HCT116 (cell line): ENCODE data around the gene STOX2. TPM values are rescaled to one million over a fixed set of nuclear protein-coding genes. Genes with fewer than 3 reads are reported as not detected.

Experiments used
- ATAC-seq: fragments of 200-7000 bp; cut with Tn5 transposase; 2 replicates; pipeline ENCODE4 v1.9.1; 2020; ENCODE audit warnings: mild to moderate bottlenecking, moderate library complexity
- BruUV-seq: library from RNA; stranded (reverse); fragments of 400-500 nt; replicated peaks from 2 replicates; lab custom pipeline; 2021; lab: Mats Ljungman, UMichigan
- CTCF ChIA-PET: fragments of 300-600 bp; sonication (Branson Sonifier 250); formaldehyde crosslinking; loops from one replicate; lab custom pipeline; 2021; ENCODE audit warnings: antibody characterized with exemption; lab: Charles Lee
- POLR2A ChIA-PET: fragments of 300-600, 350-600 bp; sonication (Branson Sonifier 250); formaldehyde crosslinking; loops from one replicate; lab custom pipeline; 2021; ENCODE audit warnings: antibody characterized with exemption; lab: Charles Lee
- RAD21 ChIA-PET, 2 experiments: fragments of 300-600 bp; sonication (Branson Sonifier 250); formaldehyde crosslinking; loops; one replicate each; lab custom pipeline; 2023; ENCODE audit warnings: low total read pairs in 2 of 2; ENCODE audit not compliant: uncharacterized antibody in 2 of 2, unreplicated experiment in 2 of 2, low non-redundant PET in 1 of 2; lab: Charles Lee
- DNase-seq: peaks from one replicate; pipeline ENCODE4 v3.0.0-alpha.2; 2010; ENCODE audit warnings: low read depth, low spot score
- H2AFZ ChIP-seq: fragments of 200-600 bp; shearing (Covaris generic), sonication (generic); 2 replicates; pipeline ENCODE4 v1.6.1; 2017; ENCODE audit warnings: low read depth, mixed run types, mixed read lengths, antibody characterized with exemption, low read length; ENCODE audit not compliant: poor library complexity, severe bottlenecking
- H3K27ac ChIP-seq: 2 replicates; pipeline ENCODE4 v1.5.1; 2012; ENCODE audit warnings: low read depth, low read length
- H3K27me3 ChIP-seq: fragments of 200-600 bp; sonication (generic); 2 replicates; pipeline ENCODE4 v1.6.1; 2016; ENCODE audit warnings: mixed run types, low read length, mixed read lengths; ENCODE audit not compliant: insufficient read depth
- H3K36me3 ChIP-seq, 2 experiments: fragments of 200-500 bp in 1 of 2; fragments of 200-600 bp in 1 of 2; sonication (Bioruptor generic) in 1 of 2; sonication (generic) in 1 of 2; 2 replicates each; pipeline versions ENCODE4 v1.5.1 to v1.6.1; 2014 to 2016; ENCODE audit warnings: low read length in 2 of 2, inconsistent platforms in 1 of 2, mixed read lengths in 1 of 2, mixed run types in 1 of 2; ENCODE audit not compliant: insufficient read depth in 2 of 2, control insufficient read depth in 1 of 2
- H3K4me1 ChIP-seq, 2 experiments: fragments of 200-600 bp in 1 of 2; sonication (generic) in 1 of 2; 2 replicates each; pipeline versions ENCODE4 v1.5.1 to v1.6.1; 2012 to 2017; ENCODE audit warnings: low read length in 2 of 2, inconsistent platforms in 1 of 2, mild to moderate bottlenecking in 1 of 2, mixed read lengths in 1 of 2, mixed run types in 1 of 2, moderate library complexity in 1 of 2; ENCODE audit not compliant: insufficient read depth in 2 of 2, control insufficient read depth in 1 of 2
- H3K4me2 ChIP-seq: fragments of 200-600 bp; sonication (generic); 2 replicates; pipeline ENCODE4 v1.6.1; 2017; ENCODE audit warnings: mixed run types, low read length, mixed read lengths
- H3K4me3 ChIP-seq, 2 experiments: fragments of 200-600 bp in 1 of 2; sonication (generic) in 1 of 2; replicated peaks in 1 of 2; 2 replicates each; pipeline ENCODE4 v1.5.1; 2011 to 2016; ENCODE audit warnings: low read length in 2 of 2, control low read depth in 1 of 2, low read depth in 1 of 2, mild to moderate bottlenecking in 1 of 2, mixed read lengths in 1 of 2, mixed run types in 1 of 2
- H3K79me2 ChIP-seq: fragments of 200-600 bp; sonication (generic); 2 replicates; pipeline ENCODE4 v1.6.1; 2017; ENCODE audit warnings: mild to moderate bottlenecking, mixed run types, low read length, moderate library complexity, mixed read lengths; ENCODE audit not compliant: insufficient read depth
- H3K9ac ChIP-seq: fragments of 200-600 bp; sonication (generic); 2 replicates; pipeline ENCODE4 v1.6.1; 2016; ENCODE audit warnings: low read length, mixed read lengths
- H3K9me2 ChIP-seq: fragments of 200-600 bp; sonication (generic), shearing (Covaris generic); 2 replicates; pipeline ENCODE4 v1.6.1; 2017; ENCODE audit warnings: mixed run types, mild to moderate bottlenecking, moderate library complexity; ENCODE audit not compliant: insufficient read depth
- H3K9me3 ChIP-seq, 2 experiments: fragments of 200-500 bp in 1 of 2; fragments of 200-600 bp in 1 of 2; sonication (Bioruptor generic) in 1 of 2; sonication (generic) in 1 of 2; 2 replicates each; pipeline ENCODE4 v1.6.1; 2014 to 2017; ENCODE audit warnings: low read length in 2 of 2, mixed read lengths in 2 of 2, inconsistent platforms in 1 of 2, low read depth in 1 of 2, mild to moderate bottlenecking in 1 of 2, mixed run types in 1 of 2, moderate library complexity in 1 of 2; ENCODE audit not compliant: control insufficient read depth in 1 of 2, insufficient read depth in 1 of 2
- H4K20me1 ChIP-seq: fragments of 200-600 bp; sonication (generic), shearing (Covaris generic); 2 replicates; pipeline ENCODE4 v1.6.1; 2017; ENCODE audit warnings: mixed run types, mild to moderate bottlenecking, moderate library complexity; ENCODE audit not compliant: insufficient read depth
- ELF1 ChIP-seq: IDR thresholded peaks from 2 replicates; pipeline ENCODE4 v1.6.1; 2012; ENCODE audit warnings: low read depth, borderline replicate concordance
- FOSL1 ChIP-seq: IDR thresholded peaks from 2 replicates; pipeline ENCODE4 v1.6.1; 2012; ENCODE audit warnings: low read depth
- JUND ChIP-seq: IDR thresholded peaks from 2 replicates; pipeline ENCODE4 v1.6.1; 2012
- POLR2A ChIP-seq: IDR thresholded peaks from 2 replicates; pipeline ENCODE4 v1.7.0; 2011; ENCODE audit warnings: borderline replicate concordance; ENCODE audit not compliant: insufficient read depth, insufficient read length; ENCODE audit errors: extremely low read depth
- RAD21 ChIP-seq: IDR thresholded peaks from 2 replicates; pipeline ENCODE4 v1.6.1; 2012; ENCODE audit warnings: low read depth, mild to moderate bottlenecking
- REST ChIP-seq: IDR thresholded peaks from 2 replicates; pipeline ENCODE4 v1.6.1; 2012; ENCODE audit warnings: low read depth
- SIN3A ChIP-seq: IDR thresholded peaks from 2 replicates; pipeline ENCODE4 v1.6.1; 2012; ENCODE audit warnings: low read depth
- SP1 ChIP-seq: IDR thresholded peaks from 2 replicates; pipeline ENCODE4 v1.6.1; 2012; ENCODE audit warnings: low read depth
- SRF ChIP-seq: IDR thresholded peaks from 2 replicates; pipeline ENCODE4 v1.6.1; 2012; ENCODE audit warnings: low read depth
- ZNF274 ChIP-seq: fragments of 200-500 bp; sonication (Bioruptor generic); IDR thresholded peaks from 2 replicates; pipeline ENCODE4 v1.6.1; 2014; ENCODE audit warnings: mild to moderate bottlenecking, low read depth, low read length, inconsistent platforms
- intact Hi-C: fragments of 100-400 bp; cut with micrococcal nuclease; formaldehyde crosslinking; loops from 2 replicates; pipeline ENCODE4 v1.10.0; 2022
- total RNA-seq: library from RNA; stranded (reverse); gene quantifications from one replicate; pipeline ENCODE4 v1.2.1, GENCODE V29; 2021; ENCODE audit not compliant: unreplicated experiment

The STOX2 gene
- total RNA-seq, 1 experiment from 2014 or later = 6.3 TPM

- TF ChIP-seq REST (no peak), FOSL1 (no peak), ZNF274 (no peak), RAD21 (no peak)
Observed at GRCh38 chr4:183993676-183994075, 88.6 kb downstream of the STOX2 start (continued).

- no peaks in the 10 kb centered on the region for H3K9me2 ChIP-seq
- TF ChIP-seq SIN3A (no peak), POLR2A (no peak), SRF (no peak), SP1 (no peak), JUND (no peak), ELF1 (no peak)
- ATAC-seq = no peak
- ChIA-PET CTCF (no interaction called here), RAD21 (no interaction called here), POLR2A (no interaction called here)
- no peak overlapping the region for H3K4me3 ChIP-seq
- DNase-seq = no peak
- H3K36me3 ChIP-seq = no peaks in the 10 kb centered on the region
- no peaks in the 10 kb centered on the region for H4K20me1 ChIP-seq
- no peak overlapping the region for H3K27ac ChIP-seq
- no peaks in the 10 kb centered on the region for H3K79me2 ChIP-seq
- H3K4me2 ChIP-seq = no peak overlapping the region
- H3K9ac ChIP-seq = no peak overlapping the region
- no peak overlapping the region for H2AFZ ChIP-seq
- no peaks in the 10 kb centered on the region for H3K27me3 ChIP-seq
- H3K9me3 ChIP-seq = no peaks in the 10 kb centered on the region
- intact Hi-C loops = no loop called here
- no TSS peak for BruUV-seq
- peaks cover 0 to 4% of the 10 kb centered on the region in 2 experiments; a peak in 1 of 4 replicates for H3K4me1 ChIP-seq
Observed at GRCh38 chr4:183995570-183995969, 90.5 kb downstream of the STOX2 start.
